Measurements from ENCODE around the gene FAM135A. TPM values are rescaled to one million over a fixed set of nuclear protein-coding genes. Genes with fewer than 3 reads are reported as not detected.
"Not testable (repeated sequence)": the region's sequence is repeated elsewhere in the genome, so short reads cannot be mapped to it uniquely, and the experiment has no call there.

FAM135A gene
- total and polyA plus RNA-seq, 5 donors: 7.7 to 19.3 (median 18.1) TPM

DNA sequence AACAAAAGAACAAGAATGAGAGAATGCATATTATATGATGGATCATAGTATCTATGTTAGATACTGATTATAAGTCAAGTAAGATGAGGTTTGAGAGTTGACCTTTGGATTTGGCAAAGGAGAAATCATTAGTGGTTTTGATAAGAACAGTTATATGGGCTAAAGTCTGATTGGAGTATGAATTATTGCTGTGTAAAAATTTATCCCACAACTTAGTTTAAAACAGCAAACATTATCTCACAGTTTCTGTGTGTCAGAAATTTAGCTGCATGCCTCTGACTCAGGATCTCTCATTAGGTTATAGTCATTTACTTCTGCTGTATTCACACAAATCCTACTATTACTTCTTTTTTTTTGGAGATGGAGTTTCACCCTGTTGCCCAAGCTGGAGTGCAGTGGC lies 56.7 kb downstream of the FAM135A start:
- ATAC-seq: no peak
- Histone ChIP-seq H3K4me3 (ENCODE audit: low read length) (no peak overlapping the region), H3K9me3 (ENCODE audit: control insufficient read depth, low read length) (no peaks in the 10 kb centered on the region)

DNA sequence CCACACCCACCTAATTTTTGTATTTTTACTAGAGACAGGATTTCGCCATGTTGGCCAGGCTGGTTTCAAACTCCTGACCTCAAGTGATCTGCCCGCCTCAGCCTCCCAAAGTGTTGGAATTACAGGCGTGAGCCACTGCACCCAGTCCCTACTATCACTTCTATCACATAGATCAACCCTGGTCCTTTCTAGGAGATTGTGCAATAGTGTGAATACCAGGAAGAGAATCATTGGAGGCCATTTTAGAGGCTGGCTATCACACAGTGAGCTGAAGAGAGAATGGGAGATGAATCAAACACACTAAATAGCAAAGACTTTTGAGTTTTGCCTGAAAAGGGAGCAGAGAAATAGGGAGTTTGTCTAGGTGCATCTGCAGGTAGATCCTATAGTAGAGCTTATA lies 57.2 kb downstream of the FAM135A start:
- ATAC-seq; H3K4me1 ChIP-seq (ENCODE audit: control insufficient read depth, insufficient read depth, low read length): not testable (repeated sequence)
- 97% methylated on average over 3 of the region's 3 CpGs for WGBS

More for the DNA sequence above, 56.7 kb downstream of the FAM135A start:
- Histone ChIP-seq H3K4me1 (ENCODE audit: control insufficient read depth, insufficient read depth, low read length) (no peaks in the 10 kb centered on the region), H3K27ac (ENCODE audit: low read length) (no peak overlapping the region), H3K27me3 (ENCODE audit: control insufficient read depth, insufficient read depth) (no peaks in the 10 kb centered on the region)
- DNase-seq: no peak
- intact Hi-C loops (cut with DNase I): no loop called here

DNA sequence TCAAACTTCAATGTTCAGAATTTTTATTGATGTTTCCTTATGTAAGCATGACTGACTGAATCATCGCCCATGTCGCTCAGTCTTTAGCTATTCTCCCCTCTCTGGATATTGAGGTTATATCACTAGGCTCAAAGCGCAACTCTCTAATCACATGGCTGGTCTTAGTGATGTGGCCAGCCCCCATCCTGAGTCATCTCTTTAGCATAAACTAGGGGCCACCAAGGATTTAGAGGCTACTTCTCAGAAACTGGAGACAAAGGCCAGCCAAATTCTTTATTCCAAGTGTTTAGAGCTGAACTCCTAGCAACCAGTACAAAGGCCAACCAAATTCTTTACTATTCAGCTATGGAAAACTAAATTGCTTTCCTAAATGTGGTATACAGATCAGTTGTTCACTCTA lies 61.4 kb downstream of the FAM135A start:
- no peak overlapping the region for H3K4me3 ChIP-seq (ENCODE audit: low read length)
- H3K9me3 ChIP-seq (ENCODE audit: control insufficient read depth, low read length): no peaks in the 10 kb centered on the region
- no peak for ATAC-seq
- no peak overlapping the region for H3K27ac ChIP-seq (ENCODE audit: low read length)
- H3K27me3 ChIP-seq (ENCODE audit: control insufficient read depth, insufficient read depth): no peaks in the 10 kb centered on the region
- intact Hi-C loops (cut with DNase I): no loop called here
- WGBS: 97% methylated on average over 3 of the region's 3 CpGs
- no peaks in the 10 kb centered on the region for H3K4me1 ChIP-seq (ENCODE audit: control insufficient read depth, insufficient read depth, low read length)
- no peak for DNase-seq

More for the DNA sequence above, 57.2 kb downstream of the FAM135A start:
- H3K4me3 ChIP-seq (ENCODE audit: low read length); H3K27me3 ChIP-seq (ENCODE audit: control insufficient read depth, insufficient read depth); H3K9me3 ChIP-seq (ENCODE audit: control insufficient read depth, low read length); DNase-seq; H3K27ac ChIP-seq (ENCODE audit: low read length); intact Hi-C loops (cut with DNase I): not testable (repeated sequence)

DNA sequence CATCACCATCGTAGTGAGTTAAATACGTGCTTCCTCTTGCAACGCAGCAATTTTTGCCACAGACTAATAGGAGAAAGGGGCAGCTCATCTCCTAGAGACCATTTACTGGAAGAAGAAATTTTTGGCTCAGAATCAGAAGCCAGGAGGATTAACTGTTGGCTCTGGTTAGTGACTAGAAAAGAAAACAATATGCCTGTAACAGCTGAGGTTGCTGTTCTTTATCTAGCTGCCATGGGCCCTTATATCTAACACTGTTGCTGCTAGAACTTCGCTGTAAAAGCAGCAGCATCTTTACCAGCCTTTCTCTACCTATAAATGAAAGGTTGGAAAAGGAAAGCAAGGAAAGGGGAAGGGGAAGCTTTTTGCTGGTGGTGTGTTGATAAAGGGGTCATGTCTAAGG lies 65.9 kb downstream of the FAM135A start:
- H3K27me3 ChIP-seq (ENCODE audit: control insufficient read depth, insufficient read depth): no peaks in the 10 kb centered on the region
- H3K9me3 ChIP-seq (ENCODE audit: control insufficient read depth, low read length): no peaks in the 10 kb centered on the region
- H3K27ac ChIP-seq (ENCODE audit: low read length): no peak overlapping the region
- 52% methylated on average over 4 of the region's 4 CpGs for WGBS
- ATAC-seq (no peak), DNase-seq (no peak)
- no peaks in the 10 kb centered on the region for H3K4me1 ChIP-seq (ENCODE audit: control insufficient read depth, insufficient read depth, low read length)
- intact Hi-C loops (cut with DNase I): no loop called here
- no peak overlapping the region for H3K4me3 ChIP-seq (ENCODE audit: low read length)

DNA sequence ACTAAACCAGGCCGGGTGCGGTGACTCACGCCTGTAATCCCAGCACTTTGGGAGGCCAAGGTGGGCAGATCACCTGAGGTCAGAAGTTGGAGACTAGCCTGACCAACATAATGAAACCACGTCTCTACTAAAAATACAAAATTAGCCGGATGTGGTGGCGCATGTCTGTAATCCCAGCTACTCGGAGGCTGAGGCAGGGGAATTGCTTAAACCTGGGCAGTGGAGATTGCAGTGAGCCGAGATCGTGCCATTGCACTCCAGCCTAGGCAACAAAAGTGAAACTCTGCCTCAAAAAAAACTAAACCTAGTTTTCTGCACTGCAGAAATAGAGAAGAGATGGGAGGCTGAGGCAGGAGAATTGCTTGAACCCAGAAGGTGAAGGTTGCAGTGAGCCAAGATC lies 73.3 kb downstream of the FAM135A start:
- H3K9me3 ChIP-seq (ENCODE audit: control insufficient read depth, low read length); H3K27me3 ChIP-seq (ENCODE audit: control insufficient read depth, insufficient read depth); DNase-seq; intact Hi-C loops (cut with DNase I); ATAC-seq; H3K4me1 ChIP-seq (ENCODE audit: control insufficient read depth, insufficient read depth, low read length); H3K4me3 ChIP-seq (ENCODE audit: low read length); H3K27ac ChIP-seq (ENCODE audit: low read length): not testable (repeated sequence)
- 97% methylated on average over 9 of the region's 9 CpGs for WGBS

DNA sequence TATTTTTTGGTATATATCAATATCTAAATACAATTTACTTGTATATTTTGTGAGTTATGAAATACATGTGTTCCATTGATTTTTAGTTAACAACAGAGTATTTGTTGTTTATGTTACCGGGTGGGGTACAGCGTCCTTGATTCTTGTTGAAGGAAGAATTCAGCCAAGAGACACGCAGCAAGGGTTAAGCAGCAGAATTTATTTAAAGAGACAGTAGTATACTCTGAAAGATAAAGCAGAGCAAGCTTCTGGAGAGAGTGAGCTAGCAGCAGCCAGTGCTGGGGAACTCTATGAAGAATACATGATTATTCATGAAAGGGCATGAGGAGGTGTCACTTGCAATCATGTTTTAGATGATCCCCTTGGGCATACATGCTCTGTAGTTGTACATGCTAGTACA lies 76.1 kb downstream of the FAM135A start:
- H3K27me3 ChIP-seq (ENCODE audit: control insufficient read depth, insufficient read depth): no peaks in the 10 kb centered on the region
- no peaks in the 10 kb centered on the region for H3K9me3 ChIP-seq (ENCODE audit: control insufficient read depth, low read length)
- no peak for ATAC-seq
- no peak overlapping the region for H3K27ac ChIP-seq (ENCODE audit: low read length)
- H3K4me3 ChIP-seq (ENCODE audit: low read length): no peak overlapping the region
- no peak for DNase-seq
- H3K4me1 ChIP-seq (ENCODE audit: control insufficient read depth, insufficient read depth, low read length): no peaks in the 10 kb centered on the region
- intact Hi-C loops (cut with DNase I): no loop called here
- WGBS: 66% methylated on average over 3 of the region's 3 CpGs

DNA sequence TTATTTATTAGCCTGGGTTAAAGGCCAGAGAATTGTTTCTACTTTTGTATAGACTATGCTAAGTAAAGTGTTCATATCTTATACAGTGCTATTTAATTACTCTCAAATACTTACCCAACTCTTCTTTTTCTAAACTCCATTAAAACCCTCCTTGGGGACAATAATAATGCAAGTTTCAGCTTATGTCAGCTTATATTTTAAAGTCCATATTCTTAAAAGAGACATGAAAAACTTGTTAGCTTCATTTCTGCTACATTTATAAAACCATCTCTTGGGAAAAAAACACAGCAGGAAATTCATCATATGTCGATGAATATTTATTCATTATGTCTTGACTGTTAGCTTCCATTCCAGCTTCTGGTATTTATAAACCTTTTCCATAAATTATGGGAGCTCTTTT lies 81.5 kb downstream of the FAM135A start:
- ATAC-seq (no peak), DNase-seq (no peak)
- H3K27me3 ChIP-seq (ENCODE audit: control insufficient read depth, insufficient read depth): no peaks in the 10 kb centered on the region
- H3K9me3 ChIP-seq (ENCODE audit: control insufficient read depth, low read length): no peaks in the 10 kb centered on the region
- 91% methylated on average over 1 of the region's 1 CpG for WGBS
- intact Hi-C loops (cut with DNase I): no loop called here
- H3K4me1 ChIP-seq (ENCODE audit: control insufficient read depth, insufficient read depth, low read length): no peaks in the 10 kb centered on the region
- no peak overlapping the region for H3K27ac ChIP-seq (ENCODE audit: low read length)
- no peak overlapping the region for H3K4me3 ChIP-seq (ENCODE audit: low read length)

DNA sequence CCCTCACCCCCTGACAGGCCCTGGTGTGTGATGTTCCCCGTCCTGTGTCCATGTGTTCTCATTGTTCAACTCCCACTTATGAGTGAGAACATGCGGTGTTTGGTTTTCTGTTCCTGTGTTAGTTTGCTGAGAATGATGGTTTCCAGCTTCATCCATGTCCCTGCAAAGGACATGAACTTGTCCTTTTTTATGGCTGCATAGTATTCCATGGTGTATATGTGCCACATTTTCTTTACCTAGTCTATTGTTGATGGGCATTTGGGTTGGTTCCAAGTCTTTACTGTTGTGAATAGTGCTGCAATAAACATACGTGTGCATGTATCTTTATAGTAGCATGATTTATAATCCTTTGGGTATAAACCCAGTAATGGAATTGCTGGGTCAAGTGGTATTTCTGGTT lies 82.5 kb downstream of the FAM135A start:
- WGBS: 85% methylated on average over 3 of the region's 3 CpGs
- DNase-seq, ATAC-seq: not testable (repeated sequence)

DNA sequence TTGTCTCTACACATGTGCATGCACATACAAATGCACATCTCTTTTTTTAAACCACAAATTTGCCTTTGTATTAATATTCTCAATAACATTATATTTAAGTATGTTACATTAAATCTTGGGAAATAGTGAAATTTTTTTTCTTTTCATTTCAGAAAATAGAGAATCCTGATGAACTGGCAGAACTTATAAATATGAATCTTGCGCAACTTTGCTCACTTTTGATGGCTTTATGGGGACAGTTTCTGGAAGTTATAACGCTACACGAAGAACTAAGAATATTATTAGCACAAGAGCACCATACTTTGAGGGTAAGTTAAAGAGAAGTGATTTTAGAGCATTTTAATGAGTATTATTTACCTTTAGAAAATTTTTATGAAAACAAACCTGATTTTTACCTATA lies 89.2 kb downstream of the FAM135A start:
- DNase-seq (no peak), ATAC-seq (no peak)
- Histone ChIP-seq H3K4me1 (ENCODE audit: control insufficient read depth, insufficient read depth, low read length) (no peaks in the 10 kb centered on the region), H3K4me3 (ENCODE audit: low read length) (no peak overlapping the region), H3K9me3 (ENCODE audit: control insufficient read depth, low read length) (no peaks in the 10 kb centered on the region), H3K27ac (ENCODE audit: low read length) (no peak overlapping the region), H3K27me3 (ENCODE audit: control insufficient read depth, insufficient read depth) (no peaks in the 10 kb centered on the region)
- intact Hi-C loops (cut with DNase I): no loop called here
- 97% methylated on average over 3 of the region's 3 CpGs for WGBS

More for the DNA sequence above, 82.5 kb downstream of the FAM135A start:
- H3K9me3 ChIP-seq (ENCODE audit: control insufficient read depth, low read length); H3K27ac ChIP-seq (ENCODE audit: low read length); H3K4me3 ChIP-seq (ENCODE audit: low read length); intact Hi-C loops (cut with DNase I); H3K4me1 ChIP-seq (ENCODE audit: control insufficient read depth, insufficient read depth, low read length); H3K27me3 ChIP-seq (ENCODE audit: control insufficient read depth, insufficient read depth): not testable (repeated sequence)

DNA sequence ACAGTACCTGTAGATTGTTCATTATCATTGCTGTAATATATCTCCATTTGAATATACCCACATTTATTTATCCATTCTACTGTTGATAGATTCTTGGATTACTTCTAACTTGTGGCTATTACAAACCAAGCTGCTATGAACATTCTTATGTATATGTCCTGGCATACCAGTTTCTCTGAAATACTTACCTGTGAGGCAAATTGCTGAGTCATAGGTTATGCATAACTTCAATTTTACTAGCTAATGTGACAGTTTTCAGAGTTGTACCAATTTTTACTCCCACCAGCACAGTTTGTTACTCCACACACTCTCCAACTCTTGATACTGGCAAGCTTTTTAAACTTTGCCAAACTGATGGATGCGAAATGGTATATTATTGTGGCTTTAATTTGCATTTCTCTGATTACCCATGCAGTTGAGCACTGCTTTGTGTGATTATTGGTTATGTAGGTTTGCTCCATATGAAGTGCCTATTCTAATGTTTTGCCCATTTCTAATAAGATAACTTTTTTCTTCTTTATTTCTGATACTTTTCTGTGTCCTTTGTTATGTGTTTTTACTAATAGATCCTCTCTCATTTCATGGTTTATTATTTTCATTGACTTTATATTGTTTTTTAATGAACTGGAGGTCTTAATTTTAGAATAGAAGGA lies 90.6 kb downstream of the FAM135A start:
- 97% methylated on average over 1 of the region's 1 CpG for WGBS
- DNase-seq (no peak), ATAC-seq (no peak)
- no peaks in the 10 kb centered on the region for H3K4me1 ChIP-seq (ENCODE audit: control insufficient read depth, insufficient read depth, low read length)
- H3K9me3 ChIP-seq (ENCODE audit: control insufficient read depth, low read length): no peaks in the 10 kb centered on the region
- H3K4me3 ChIP-seq (ENCODE audit: low read length): no peak overlapping the region
- H3K27ac ChIP-seq (ENCODE audit: low read length): no peak overlapping the region
- no peaks in the 10 kb centered on the region for H3K27me3 ChIP-seq (ENCODE audit: control insufficient read depth, insufficient read depth)
- intact Hi-C loops (cut with DNase I): no loop called here

DNA sequence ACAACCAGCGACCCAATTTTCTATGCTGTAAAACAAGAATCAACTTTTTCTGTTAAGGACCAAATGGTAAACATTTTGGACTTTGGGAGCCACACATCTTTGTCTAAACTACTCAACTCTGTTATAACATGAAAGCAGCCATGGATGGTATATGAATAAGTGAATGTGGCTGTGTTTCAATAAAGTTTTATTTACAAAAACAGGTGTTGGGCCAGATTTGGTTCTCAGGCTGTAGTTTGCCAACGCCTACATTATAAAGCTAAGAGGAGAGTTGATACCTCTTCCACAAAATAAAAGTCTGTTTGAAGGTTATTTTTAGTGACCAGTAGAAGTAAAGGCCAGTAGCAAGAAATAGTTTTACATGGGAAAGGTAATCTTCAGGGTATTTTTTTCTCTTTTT lies 93.0 kb downstream of the FAM135A start:
- no peak for ATAC-seq

DNA sequence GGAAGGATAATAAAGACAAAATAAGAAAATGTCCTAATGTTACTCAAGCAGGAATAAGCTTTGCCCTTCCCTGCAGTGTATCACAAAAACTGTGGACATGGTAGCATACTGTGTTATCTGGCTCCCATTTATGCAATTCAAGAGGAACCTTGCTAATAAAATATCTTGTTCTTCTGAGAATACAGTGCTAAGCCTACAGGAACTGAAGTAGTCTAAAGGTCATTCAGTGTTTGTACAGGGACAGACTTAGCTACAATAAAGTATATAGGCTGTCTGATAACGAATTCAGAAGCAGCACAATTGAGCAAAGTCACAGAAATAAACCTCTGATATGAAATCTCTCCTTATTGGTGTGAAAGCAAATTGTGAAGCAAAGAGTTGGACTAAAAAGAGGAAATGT lies 93.9 kb downstream of the FAM135A start:
- intact Hi-C loops (cut with DNase I): no loop called here
- no peaks in the 10 kb centered on the region for H3K9me3 ChIP-seq (ENCODE audit: control insufficient read depth, low read length)
- no peak overlapping the region for H3K27ac ChIP-seq (ENCODE audit: low read length)
- DNase-seq (no peak), ATAC-seq (no peak)
- 78% methylated on average over 1 of the region's 1 CpG for WGBS
- H3K4me1 ChIP-seq (ENCODE audit: control insufficient read depth, insufficient read depth, low read length): no peaks in the 10 kb centered on the region
- no peaks in the 10 kb centered on the region for H3K27me3 ChIP-seq (ENCODE audit: control insufficient read depth, insufficient read depth)
- no peak overlapping the region for H3K4me3 ChIP-seq (ENCODE audit: low read length)

More for the DNA sequence above, 93.0 kb downstream of the FAM135A start:
- intact Hi-C loops (cut with DNase I): no loop called here
- no peak for DNase-seq
- Histone ChIP-seq H3K9me3 (ENCODE audit: control insufficient read depth, low read length) (no peaks in the 10 kb centered on the region), H3K27me3 (ENCODE audit: control insufficient read depth, insufficient read depth) (no peaks in the 10 kb centered on the region), H3K27ac (ENCODE audit: low read length) (no peak overlapping the region), H3K4me3 (ENCODE audit: low read length) (no peak overlapping the region), H3K4me1 (ENCODE audit: control insufficient read depth, insufficient read depth, low read length) (no peaks in the 10 kb centered on the region)
- 97% methylated on average over 2 of the region's 2 CpGs for WGBS
